ENCODE data around the gene FAM241B. TPM values are rescaled to one million over a fixed set of nuclear protein-coding genes. Genes with fewer than 3 reads are reported as not detected.
A peak's percentile ranks its signal among the peaks of the same experiment; 100 is the strongest.

Gene FAM241B
- total RNA-seq = 1 to 10 TPM; 1.7 to 3.2 TPM
- long read RNA-seq, partial matches to known transcripts = 0 of 5 reads
- long read RNA-seq, other reads (novel, unspliced or antisense) = 2 of 5 reads

GRCh38 chr10:69629897-69630650 lies at the start of gene FAM241B:
Gene FAM241B, plus strand, starts transcription at chr10:69630247. Its CDS starts 1,497 bp downstream, at chr10:69631744.
- intact Hi-C loops (cut with DNase I, micrococcal nuclease) = loop anchor here in 1 of 2 donors (10.0 kb wide), 1 partner anchor 115 kb away; no protein-coding TSS in a partner anchor
- DNase-seq = peak; percentile 72 to 85
- ATAC-seq = peak; percentile 100

GRCh38 chr10:69580435-69580834 lies 49.6 kb upstream of the FAM241B start:
- DNase-seq = no peak
- intact Hi-C loops (cut with DNase I, micrococcal nuclease) = no loop called here
- ATAC-seq = no peak

GRCh38 chr10:69583106-69583505 lies 46.9 kb upstream of the FAM241B start:
- ATAC-seq (no peak), DNase-seq (no peak)
- intact Hi-C loops (cut with DNase I, micrococcal nuclease) = no loop called here

- intact Hi-C loops (cut with DNase I, micrococcal nuclease) = no loop called here
- ATAC-seq (no peak), DNase-seq (no peak)
These were observed 45.4 kb upstream of the FAM241B start for GRCh38 chr10:69584624-69585023.

- intact Hi-C loops (cut with DNase I, micrococcal nuclease) = no loop called here
- DNase-seq (no peak), ATAC-seq (no peak)
These were observed 41.7 kb upstream of the FAM241B start for GRCh38 chr10:69588358-69588757.

GRCh38 chr10:69600761-69601330 lies 29.2 kb upstream of the FAM241B start:
- DNase-seq = no peak
- ATAC-seq = no peak
- intact Hi-C loops (cut with DNase I, micrococcal nuclease) = no loop called here

- ATAC-seq (no peak), DNase-seq (no peak)
- intact Hi-C loops (cut with DNase I, micrococcal nuclease) = no loop called here
These were observed 21.0 kb upstream of the FAM241B start for GRCh38 chr10:69609077-69609476.

GRCh38 chr10:69612760-69613159 lies 17.3 kb upstream of the FAM241B start:
- DNase-seq (no peak), ATAC-seq (no peak)
- intact Hi-C loops (cut with DNase I, micrococcal nuclease) = no loop called here

GRCh38 chr10:69614130-69614529 lies 15.9 kb upstream of the FAM241B start:
- ATAC-seq = no peak
- intact Hi-C loops (cut with DNase I, micrococcal nuclease) = no loop called here
- DNase-seq = no peak

GRCh38 chr10:69616358-69616757 lies 13.7 kb upstream of the FAM241B start:
- intact Hi-C loops (cut with DNase I, micrococcal nuclease) = no loop called here
- DNase-seq (no peak), ATAC-seq (no peak)

GRCh38 chr10:69618746-69619145 lies 11.3 kb upstream of the FAM241B start:
- intact Hi-C loops (cut with DNase I, micrococcal nuclease) = no loop called here
- DNase-seq (no peak), ATAC-seq (no peak)

GRCh38 chr10:69619626-69620025 lies 10.4 kb upstream of the FAM241B start:
- ATAC-seq = no peak
- intact Hi-C loops (cut with DNase I, micrococcal nuclease) = no loop called here
- DNase-seq = no peak

- ATAC-seq (no peak), DNase-seq (no peak)
- intact Hi-C loops (cut with DNase I, micrococcal nuclease) = no loop called here
These were observed 9.4 kb upstream of the FAM241B start for GRCh38 chr10:69620625-69621024.

- intact Hi-C loops (cut with DNase I, micrococcal nuclease) = no loop called here
- DNase-seq (no peak), ATAC-seq (no peak)
These were observed 5.7 kb upstream of the FAM241B start for GRCh38 chr10:69624245-69624786.

- DNase-seq (no peak), ATAC-seq (no peak)
- intact Hi-C loops (cut with DNase I, micrococcal nuclease) = no loop called here
These were observed 3.2 kb upstream of the FAM241B start for GRCh38 chr10:69626826-69627225.

- intact Hi-C loops (cut with DNase I, micrococcal nuclease) = no loop called here
- no peak for DNase-seq
- ATAC-seq = no peak
These were observed 1.2 kb upstream of the FAM241B start for GRCh38 chr10:69628891-69629290.

- DNase-seq = no peak
- intact Hi-C loops (cut with DNase I, micrococcal nuclease) = no loop called here
- ATAC-seq = no peak
These were observed 539 bp upstream of the FAM241B start for GRCh38 chr10:69629519-69629896.

- no peak for DNase-seq
- no peak for ATAC-seq
These were observed 779 bp downstream of the FAM241B start for GRCh38 chr10:69630651-69631400.

GRCh38 chr10:69631566-69631965 lies 1.5 kb downstream of the FAM241B start:
- DNase-seq (no peak), ATAC-seq (no peak)
- intact Hi-C loops (cut with DNase I, micrococcal nuclease) = loop anchor here in 1 of 2 donors (10.0 kb wide), 1 partner anchor 117 kb away; no protein-coding TSS in a partner anchor

More at GRCh38 chr10:69630651-69631400, 779 bp downstream of the FAM241B start:
- intact Hi-C loops (cut with DNase I, micrococcal nuclease) = loop anchor here in 1 of 2 donors (10.0 kb wide), 1 partner anchor 116 kb away; no protein-coding TSS in a partner anchor
